ENCODE measurements around the gene CCDC152.
"Not testable (repeated sequence)": the region's sequence is repeated elsewhere in the genome, so short reads cannot be mapped to it uniquely, and the experiment has no call there.

CCDC152 gene

DNA sequence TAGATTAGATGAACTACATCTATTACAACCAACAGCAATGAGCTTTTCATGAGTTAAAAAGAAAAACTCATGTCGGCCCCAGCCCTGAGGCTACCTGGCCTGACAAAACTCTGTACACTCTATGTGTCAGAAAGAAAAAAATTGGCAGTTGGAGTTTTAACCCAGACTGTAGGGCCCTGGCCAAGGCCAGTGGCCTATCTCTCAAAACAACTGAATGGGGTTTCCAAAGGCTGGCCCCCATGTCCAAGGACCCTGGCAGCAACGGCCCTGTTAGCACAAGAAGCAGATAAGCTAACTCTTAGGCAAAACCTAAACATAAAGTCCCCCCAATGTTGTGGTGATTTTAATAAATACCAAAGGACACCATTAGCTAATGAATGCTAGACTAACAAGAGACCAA is 59.9 kb downstream of the CCDC152 start:
- not testable (repeated sequence) for DNase-seq

DNA sequence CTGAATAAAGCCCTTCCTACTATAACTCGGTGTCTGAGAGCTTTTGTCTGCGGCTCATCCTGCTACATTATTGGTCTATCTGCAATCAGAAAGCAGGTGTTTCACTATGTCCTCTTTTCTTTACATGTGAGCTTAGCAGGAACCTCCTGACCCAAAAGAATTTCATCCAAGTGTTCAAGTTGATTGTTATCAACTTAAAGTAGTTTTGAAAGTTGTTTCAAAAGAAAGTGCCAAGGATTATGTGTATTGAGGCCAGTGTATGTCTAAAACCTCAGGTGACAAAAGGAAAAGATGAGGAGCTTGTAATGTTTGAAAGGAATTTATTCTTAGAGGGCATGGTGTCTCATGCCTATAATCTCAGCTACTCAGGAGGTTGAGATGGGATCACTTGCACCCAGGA is 63.1 kb downstream of the CCDC152 start:
- no peak for DNase-seq

DNA sequence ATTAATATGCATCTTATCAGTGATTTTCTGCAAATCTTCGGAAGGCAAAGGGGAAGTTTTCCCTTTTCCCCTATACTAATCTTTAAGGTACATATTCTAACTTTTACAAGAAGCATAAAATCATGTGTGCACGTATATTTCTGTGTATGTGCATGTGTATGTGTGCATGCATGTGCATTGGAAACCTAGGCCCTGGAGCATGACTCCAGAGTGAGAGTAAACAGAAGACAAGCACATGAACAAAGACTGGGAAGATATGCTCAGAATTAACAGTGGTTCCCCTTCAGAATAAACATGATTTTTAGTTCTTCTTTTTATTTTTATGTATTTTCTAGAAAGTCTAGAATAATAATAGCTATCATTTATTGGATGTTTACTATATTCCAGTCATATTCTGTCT is 65.9 kb downstream of the CCDC152 start:
- DNase-seq = no peak

DNA sequence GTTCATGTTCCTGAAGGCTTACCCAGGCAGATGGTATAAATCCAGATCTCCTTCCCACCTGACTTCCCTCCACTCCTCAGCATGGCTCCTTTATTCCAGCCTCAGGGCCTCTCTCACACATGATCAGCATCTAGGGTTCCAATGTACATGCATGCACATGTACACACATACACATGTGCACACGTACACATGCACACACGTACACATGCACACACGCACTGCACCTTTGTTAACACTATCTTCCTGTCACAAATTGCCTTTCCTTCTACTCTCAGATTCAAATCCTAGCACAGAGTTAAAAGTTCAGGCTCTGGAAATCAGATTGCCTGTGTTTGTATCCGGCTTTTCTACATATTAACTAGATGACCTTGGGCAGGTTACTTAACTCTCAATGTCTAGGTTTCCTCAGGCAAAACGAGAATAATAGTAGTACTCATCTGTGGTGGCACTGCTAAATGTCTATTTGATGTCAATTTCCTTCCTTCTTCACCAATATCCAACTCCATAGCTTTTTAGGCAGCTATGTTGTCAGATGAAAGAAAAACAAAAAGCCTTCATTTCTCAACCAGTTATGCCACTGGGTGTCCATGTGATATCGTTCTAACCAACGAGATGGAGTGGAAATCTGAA is 67.8 kb downstream of the CCDC152 start:
- DNase-seq = no peak

DNA sequence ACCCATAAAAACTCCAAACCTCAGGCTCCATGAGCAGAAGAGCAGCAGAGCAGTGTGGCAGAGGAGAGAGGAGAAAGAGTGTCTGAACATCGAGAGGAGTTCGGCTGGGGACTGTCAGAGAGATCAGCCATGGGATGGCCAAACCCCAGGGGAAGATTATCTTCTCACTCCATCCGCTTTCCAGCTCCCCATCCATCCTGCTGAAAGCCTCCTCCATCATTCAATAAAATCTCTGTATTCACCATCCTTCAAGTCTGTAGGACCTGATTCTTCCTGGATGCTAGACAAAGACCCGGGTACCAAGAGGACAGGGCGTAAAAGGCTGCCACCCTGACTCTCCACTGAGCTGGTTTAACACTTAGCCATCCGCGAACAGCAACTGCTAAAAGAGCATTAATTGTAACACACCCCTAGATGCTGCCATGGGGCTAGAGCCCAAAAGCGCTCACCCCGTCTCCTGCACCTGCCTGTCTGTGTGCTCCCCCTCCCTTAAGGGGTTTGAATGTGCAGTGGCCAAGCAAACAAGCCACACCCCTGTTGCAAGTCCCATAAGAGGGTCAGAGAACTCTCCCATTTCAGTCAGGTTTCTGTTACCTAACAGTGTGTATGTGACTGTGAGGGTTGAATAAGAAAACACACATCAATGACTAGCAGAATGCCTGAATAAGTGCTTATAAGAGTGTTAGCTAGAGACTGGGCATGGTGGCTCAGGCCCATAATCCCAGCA is 69.0 kb downstream of the CCDC152 start:
- DNase-seq = no peak

DNA sequence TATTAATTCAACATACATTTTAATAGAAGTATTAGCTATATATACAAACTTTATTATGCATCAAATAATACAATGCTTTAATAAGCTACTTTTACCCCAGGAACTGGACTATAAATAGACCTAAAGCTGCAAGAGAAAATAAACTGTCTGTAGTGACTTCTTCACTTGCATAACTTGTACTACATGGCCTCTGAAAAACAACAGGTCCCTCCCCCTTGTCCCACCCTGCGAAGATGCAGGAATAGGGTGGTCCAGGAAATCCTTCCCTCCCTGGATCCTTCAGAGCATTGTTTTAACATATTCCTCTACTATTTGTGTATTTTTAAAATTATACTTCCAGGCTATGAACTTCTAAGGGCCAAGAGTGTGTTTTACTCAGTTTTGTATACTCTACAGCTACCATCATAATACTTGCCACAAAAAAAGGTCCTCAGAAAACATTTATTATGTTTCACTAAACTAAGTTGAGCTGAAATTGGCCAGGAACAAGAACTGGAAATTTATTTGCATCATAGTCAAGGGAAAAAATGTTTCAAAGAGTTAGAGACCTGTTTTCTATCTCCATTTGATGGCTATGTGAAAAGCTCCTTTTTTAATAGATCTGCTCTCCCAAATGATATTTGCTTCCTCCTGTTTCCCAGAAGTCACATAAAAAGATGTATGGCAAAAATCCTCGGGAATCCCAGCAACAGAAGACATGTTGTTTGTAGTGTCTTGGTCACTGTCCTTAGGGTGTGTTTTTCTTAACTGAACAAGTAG is 70.3 kb downstream of the CCDC152 start:
- DNase-seq = no peak

DNA sequence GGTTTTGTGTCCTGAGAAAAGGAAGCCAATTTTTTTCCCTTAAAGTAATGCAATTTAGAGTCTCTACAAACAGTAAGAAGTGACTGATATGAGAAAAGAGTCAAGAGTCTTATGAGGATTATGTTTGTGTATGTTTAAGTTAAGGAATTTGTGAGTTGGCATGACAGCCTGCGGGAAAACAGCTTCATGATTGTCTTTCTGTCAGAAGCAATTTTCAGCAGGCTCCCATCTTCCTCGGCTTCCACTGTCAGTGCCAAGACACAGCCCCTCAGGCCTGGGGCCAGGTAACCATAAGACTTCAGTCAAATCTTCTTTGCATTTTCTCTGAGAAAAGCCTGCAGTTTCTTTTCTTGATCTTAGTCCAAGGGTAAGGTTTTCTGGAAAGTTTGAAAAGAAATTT is 72.1 kb downstream of the CCDC152 start:
- DNase-seq = no peak

DNA sequence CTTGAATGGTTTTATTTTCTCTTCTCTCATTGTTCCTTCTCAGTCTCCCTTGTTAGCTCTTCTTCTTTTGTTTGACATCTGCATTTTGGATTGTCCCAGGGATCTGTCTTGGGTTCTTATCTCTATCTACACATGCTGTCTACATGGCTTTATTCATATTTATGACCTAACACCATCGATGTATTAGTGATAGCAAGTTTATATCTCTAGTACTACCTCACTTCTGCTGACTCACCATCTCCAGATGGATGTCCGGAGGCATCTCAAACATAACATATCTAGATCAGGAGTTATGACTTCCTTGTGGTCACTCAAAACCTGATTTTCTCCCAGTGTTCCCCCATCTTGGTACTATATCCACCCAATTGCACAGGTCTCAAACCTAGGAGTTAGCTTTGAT is 74.3 kb downstream of the CCDC152 start:
- no peak for DNase-seq

DNA sequence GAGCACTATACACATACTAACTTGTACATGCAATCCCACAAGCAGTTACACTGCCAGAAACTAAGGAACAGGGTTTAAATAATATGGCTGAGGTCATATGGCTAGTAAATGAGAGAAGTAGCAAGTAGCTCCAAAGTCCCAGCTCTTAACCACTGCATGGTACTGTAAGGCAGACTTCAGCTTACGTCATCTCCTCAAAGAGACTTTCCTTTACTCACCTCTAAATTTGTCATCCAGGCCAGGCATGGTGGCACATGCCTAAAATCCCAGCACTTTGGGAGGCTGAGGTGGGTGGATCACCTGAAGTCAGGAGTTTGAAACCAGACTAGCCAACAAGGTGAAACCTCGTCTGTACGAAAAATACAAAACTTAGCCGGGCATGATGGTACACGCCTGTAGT is 75.4 kb downstream of the CCDC152 start:
- DNase-seq = no peak

DNA sequence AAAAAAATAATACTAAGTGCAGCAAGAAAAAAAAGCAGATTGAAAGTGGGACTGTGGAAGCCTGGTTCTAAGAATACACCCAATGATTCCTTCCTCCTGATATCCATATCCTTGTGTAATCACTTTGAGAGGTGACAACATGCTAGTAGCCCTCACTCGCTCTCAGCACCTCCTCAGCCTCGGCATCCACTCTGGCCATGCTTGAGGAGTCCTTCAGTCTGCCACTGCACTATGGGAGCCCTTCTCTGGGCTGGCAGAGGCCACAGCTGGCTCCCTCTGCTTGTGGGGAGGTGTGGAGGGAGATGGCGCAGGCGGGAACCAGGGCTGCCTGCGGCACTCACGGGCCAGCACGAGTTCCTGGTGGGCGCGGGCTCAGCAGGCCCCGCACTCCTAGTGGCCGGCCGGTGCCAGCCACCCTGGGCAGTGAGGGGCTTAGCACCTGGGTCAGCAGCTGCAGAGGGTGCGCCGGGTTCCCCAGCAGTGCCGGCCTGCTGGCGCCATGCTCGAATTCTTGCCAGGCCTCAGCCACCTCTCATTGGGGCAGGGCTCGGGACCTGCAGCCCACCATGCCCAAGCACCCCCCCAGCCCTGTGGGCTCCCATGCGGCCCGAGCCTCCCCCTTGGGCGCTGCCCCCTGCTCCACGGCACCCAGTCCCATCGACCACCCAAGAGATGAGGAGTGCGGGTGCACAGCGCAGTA is 79.6 kb downstream of the CCDC152 start:
- no peak for DNase-seq

DNA sequence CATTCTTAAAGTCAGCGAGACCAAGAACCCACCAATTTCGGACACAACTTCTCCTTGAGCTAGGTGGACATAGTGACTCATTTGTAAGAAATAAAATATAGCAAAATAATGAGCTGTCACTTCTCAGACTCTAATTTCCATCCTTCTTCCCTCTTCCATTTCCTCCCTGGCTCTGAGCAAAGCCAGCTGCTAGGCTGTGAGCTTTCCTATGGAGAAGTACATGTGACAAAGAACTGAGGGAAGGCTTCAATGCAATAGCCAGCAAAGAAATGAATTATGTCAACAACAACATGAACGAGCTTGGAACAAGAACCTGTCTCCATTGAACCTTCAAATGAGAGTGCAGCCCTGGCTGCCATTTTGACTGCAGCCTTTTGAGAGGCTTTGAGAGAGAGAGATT is 81.0 kb downstream of the CCDC152 start:
- DNase-seq = no peak

DNA sequence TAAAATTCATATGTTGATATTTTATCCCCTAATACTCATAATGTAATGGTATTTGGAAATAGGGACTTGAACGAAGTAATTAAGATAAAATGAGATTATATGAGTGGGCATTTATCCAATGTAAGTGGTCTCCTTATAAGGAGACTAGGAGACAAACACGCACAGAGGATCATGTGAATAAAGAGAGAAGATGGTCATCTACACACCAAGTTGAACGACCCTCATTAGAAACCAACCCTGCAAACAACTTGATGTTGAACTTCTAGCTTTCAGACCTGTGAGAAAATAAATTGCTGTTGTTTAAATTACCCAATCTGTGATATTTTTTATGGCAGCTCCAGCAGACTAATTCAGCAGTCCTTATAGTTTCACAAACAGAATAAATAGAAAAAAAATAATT is 82.6 kb downstream of the CCDC152 start:
- no peak for DNase-seq

DNA sequence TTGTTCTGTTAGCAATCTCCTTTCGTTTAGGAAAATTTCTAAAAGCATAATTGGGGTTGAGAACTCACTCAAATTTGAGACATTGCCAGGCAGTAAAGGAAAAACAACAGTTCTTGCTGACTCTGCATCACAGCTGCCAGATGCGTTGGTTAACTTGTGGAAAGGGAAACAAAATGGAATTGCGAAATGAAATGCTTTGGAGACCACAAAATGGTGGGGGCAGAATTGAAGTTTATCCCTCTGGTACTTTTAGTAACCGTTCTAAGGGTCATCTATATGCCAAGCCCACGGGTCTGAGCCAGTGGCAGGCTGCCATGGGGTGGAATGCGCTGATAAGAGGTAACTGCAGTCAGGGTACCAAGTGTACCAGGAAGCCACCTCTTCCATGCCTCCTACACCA is 83.7 kb downstream of the CCDC152 start:
- peak; percentile 3 to 12 for DNase-seq

DNA sequence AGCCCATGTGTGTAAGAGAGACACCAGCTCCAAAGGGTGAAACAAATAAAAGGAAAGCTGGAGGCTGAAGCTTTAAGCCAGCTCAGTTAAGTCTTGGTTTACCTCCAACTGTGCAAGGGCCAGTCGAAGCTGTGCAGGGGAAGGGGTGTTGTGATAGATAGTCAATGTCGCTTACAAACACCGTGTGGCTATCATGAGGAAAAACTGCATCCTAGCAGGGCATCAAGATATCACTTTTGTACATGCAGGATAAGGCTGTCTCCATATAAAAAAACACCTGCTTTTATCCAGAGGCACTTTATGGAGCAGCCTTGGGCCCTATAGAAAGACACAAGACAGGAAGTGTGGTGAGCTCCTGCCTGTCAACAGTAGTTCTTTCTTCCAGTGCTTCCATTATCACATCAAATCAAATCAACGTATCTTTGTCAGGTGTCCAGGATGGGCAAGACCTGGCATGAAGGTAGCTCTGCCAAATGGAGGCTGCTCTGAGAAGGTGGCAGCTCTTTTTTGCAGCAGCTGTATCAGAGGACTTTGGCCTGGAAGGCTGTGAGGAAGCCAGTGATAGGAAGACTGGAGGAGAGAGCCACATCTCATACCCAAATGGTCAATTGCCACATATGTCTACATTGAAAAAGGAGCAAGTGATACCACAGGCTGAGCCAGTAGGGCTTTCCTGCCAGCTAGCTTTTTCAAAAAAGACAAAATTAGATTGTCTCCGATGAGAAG is 84.4 kb downstream of the CCDC152 start:
- DNase-seq = no peak

DNA sequence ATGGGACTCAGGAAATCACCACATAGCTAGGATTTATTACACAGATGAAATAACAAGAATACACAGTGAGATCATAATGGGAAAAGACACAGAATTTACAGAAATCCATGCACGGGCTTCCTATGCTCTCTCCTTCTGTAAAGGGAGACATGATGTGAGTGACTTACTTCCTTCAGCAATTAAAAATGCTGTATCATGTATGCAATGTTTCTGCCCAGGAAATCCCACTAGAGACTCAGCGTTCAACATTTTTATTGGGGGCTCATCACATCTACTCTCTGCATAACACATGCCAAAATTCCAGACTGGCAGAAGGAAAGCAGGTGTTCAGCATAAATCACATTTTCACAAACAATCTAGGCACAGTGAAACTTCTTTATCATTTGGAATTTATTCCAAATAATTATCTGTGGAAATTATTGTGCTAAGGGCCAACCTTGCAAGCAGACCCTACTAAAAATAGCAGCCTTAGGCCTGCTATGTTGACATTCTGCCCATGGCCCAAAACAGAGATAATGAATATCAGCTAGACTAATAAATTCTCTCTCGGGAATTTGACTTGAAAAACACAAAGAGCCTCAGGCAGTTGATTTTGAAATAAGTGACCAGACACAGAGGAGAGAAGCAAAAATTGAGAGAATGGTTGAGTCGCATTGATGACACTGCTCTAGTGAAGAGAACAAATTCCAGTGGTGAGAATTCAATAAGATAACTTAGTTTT is 86.5 kb downstream of the CCDC152 start:
- DNase-seq = no peak

DNA sequence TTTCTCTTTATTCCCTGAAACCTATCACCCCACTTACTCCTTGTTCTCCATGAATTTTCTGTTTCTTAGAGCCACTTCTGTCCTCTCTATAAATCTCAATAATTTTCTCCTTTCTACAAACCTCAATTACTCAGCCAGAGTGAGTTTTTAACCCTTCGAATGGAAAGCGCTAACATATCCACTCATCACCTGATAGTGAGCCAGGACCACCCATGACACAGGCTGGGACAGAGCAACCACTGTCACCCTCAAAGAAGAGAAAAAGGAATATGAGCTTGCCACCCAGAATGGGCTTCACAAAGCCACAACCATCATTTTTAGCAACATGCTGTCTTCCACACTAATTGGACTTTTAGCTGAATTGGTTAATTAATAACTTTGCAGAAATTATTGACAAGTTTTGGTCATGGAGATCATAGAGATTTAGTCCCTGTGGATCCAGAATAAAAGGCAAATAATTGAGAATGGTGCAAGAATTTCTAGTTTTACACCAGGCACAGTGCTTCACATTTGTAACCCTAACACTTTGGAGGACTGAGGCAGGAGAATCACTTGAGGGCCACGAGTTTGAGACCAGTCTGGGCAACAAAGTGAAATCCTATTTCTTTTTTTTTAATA is 87.2 kb downstream of the CCDC152 start:
- no peak for DNase-seq

DNA sequence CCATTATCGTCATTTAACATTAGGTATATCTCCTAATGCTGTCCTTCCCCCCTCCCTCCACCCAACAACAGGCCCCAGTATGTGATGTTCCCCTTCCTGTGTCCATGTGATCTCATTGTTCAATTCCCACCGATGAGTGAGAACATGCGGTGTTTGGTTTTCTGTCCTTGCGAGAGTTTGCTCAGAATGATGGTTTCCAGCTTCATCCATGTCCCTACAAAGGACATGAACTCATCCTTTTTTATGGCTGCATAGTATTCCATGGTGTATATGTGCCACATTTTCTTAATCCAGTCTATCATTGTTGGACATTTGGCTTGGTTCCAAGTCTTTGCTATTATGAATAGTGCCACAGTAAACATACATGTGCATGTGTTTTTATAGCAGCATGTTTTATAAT is 87.8 kb downstream of the CCDC152 start:
- not testable (repeated sequence) for DNase-seq

DNA sequence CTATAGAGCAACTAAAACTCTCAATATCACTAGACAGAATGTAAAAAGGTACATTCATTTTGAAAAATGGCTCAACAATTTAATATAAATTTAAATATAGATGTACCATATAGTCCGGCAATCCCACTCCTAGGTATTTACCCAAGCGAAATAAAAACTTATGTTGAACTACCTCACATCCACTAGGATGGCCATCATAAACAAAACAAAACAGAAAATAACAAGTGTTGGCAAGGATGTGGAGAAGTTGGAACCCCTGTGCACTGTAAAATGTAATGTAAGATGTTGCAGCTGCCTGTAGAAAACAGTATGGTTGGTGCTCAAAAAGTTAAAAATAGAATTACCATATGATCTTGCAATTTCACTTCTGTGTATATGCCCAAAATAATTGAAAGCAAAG is 91.9 kb downstream of the CCDC152 start:
- DNase-seq = no peak

DNA sequence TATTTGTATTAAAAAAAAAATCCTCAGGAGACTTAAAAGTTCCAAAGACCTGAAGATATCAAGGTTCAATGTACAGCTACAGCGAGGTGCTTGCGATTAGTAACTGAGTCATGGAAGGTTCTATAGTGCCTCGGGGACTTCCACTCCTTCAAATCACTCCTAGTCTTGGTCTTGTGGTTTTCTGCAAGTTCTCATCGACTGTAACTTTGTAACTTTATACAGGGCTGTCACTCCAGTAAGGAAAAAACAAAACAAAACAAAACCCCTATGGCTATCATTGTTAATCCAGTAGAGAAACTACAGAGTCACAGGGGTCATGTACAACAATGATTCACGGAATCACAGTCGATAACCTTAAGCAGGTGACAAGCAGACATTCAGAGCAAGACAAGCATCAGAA is 94.9 kb downstream of the CCDC152 start:
- no peak for DNase-seq

All from inflammatory macrophage treated with lipopolysaccharide for 1 hour (primary cell).